Ishikawa (cell line): ENCODE data around the gene CCP110.

Source experiments
- EP300 ChIP-seq: IDR thresholded peaks from 2 replicates; pipeline ENCODE4 v1.6.1; 2012; ENCODE audit warnings: borderline replicate concordance
- FOXM1 ChIP-seq: IDR thresholded peaks from 2 replicates; pipeline ENCODE4 v1.6.1; 2012; ENCODE audit warnings: low read depth, borderline replicate concordance
- NFIC ChIP-seq: IDR thresholded peaks from 2 replicates; pipeline ENCODE4 v1.6.1; 2012
- RAD21 ChIP-seq: IDR thresholded peaks from 2 replicates; pipeline ENCODE4 v1.6.1; 2012; ENCODE audit warnings: low read depth
- TAF1 ChIP-seq: IDR thresholded peaks from 2 replicates; pipeline ENCODE4 v1.6.1; 2012; ENCODE audit warnings: low read depth, mild to moderate bottlenecking
- TF ChIP-seq, protein P1 (sequence below): IDR thresholded peaks from 2 replicates; pipeline ENCODE4 v1.6.1; 2012
- TF ChIP-seq, protein P2 (sequence below): IDR thresholded peaks from 2 replicates; pipeline ENCODE4 v1.6.1; 2012; ENCODE audit warnings: low read depth, mild to moderate bottlenecking

DNA sequence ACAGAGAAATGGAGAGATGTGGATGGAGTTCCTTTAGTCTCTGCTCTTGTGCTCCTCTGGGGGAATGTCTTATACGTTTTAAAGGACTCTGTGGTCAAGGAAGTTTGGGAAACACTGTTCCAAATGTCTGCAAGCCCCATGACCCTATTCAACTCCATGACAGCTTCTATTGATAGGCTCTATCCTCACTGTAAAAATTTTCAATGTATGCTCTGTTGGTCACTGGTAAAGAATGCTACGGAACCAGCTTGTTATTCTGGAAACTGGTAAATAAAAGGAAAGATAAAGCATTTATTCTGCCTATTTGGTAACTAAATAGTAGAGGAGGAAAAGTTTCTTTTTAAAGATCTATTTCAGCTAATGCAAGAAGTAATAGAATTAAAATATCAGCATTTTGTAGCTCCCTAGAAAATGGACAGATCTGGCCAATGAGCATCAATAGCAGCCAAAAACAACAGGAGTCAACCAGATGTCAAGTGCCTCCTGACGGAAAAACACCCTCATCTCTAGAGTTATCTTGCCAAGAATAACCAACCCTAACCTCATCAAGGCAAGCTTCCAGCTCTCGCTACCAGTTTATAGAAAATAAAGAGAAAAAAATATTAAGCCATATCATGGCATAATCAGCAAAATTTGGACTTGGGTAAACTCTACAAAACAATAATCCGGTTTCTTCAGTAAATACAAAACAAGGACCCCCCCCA, 18.0 kb upstream of the CCP110 start:
- TF ChIP-seq NFIC (no peak), TAF1 (no peak), EP300 (no peak), FOXM1 (no peak), RAD21 (no peak)
- TF ChIP-seq, protein P1, sequence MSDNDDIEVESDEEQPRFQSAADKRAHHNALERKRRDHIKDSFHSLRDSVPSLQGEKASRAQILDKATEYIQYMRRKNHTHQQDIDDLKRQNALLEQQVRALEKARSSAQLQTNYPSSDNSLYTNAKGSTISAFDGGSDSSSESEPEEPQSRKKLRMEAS, result no peak
- TF ChIP-seq, protein P2, sequence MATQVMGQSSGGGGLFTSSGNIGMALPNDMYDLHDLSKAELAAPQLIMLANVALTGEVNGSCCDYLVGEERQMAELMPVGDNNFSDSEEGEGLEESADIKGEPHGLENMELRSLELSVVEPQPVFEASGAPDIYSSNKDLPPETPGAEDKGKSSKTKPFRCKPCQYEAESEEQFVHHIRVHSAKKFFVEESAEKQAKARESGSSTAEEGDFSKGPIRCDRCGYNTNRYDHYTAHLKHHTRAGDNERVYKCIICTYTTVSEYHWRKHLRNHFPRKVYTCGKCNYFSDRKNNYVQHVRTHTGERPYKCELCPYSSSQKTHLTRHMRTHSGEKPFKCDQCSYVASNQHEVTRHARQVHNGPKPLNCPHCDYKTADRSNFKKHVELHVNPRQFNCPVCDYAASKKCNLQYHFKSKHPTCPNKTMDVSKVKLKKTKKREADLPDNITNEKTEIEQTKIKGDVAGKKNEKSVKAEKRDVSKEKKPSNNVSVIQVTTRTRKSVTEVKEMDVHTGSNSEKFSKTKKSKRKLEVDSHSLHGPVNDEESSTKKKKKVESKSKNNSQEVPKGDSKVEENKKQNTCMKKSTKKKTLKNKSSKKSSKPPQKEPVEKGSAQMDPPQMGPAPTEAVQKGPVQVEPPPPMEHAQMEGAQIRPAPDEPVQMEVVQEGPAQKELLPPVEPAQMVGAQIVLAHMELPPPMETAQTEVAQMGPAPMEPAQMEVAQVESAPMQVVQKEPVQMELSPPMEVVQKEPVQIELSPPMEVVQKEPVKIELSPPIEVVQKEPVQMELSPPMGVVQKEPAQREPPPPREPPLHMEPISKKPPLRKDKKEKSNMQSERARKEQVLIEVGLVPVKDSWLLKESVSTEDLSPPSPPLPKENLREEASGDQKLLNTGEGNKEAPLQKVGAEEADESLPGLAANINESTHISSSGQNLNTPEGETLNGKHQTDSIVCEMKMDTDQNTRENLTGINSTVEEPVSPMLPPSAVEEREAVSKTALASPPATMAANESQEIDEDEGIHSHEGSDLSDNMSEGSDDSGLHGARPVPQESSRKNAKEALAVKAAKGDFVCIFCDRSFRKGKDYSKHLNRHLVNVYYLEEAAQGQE, result no peak
